Neural cell (in vitro differentiated cells): ENCODE results near the gene CHMP4B. TPM values are rescaled to one million over a fixed set of nuclear protein-coding genes. Genes with fewer than 3 reads are reported as not detected.

Experiments
- H2AFZ ChIP-seq: fragments of 200-600, 300-800 bp; sonication (generic), shearing (Covaris generic); 2 replicates; pipeline ENCODE4 v1.6.0; 2014; ENCODE audit warnings: low read depth, mild to moderate bottlenecking, antibody characterized with exemption, low read length, moderate library complexity
- H3F3A ChIP-seq: fragments of 200-600 bp; shearing (Covaris generic); 2 replicates; pipeline ENCODE4 v1.6.1; 2016; ENCODE audit warnings: mild to moderate bottlenecking, moderate library complexity, mixed read lengths, antibody characterized with exemption, low read length; ENCODE audit not compliant: insufficient read depth, poor library complexity, severe bottlenecking
- H3K27ac ChIP-seq: fragments of 200-600, 300-800 bp; sonication (generic), shearing (Covaris generic); 2 replicates; pipeline ENCODE4 v1.5.1; 2014; ENCODE audit warnings: mild to moderate bottlenecking, low read length, moderate library complexity
- H3K27me3 ChIP-seq: fragments of 300-800, 200-600 bp; sonication (generic), shearing (Covaris generic); 2 replicates; pipeline ENCODE4 v1.6.0; 2014; ENCODE audit warnings: mild to moderate bottlenecking, low read depth, low read length, moderate library complexity; ENCODE audit not compliant: insufficient read depth
- H3K36me3 ChIP-seq: fragments of 300-800, 200-600 bp; sonication (generic), shearing (Covaris generic); 2 replicates; pipeline ENCODE4 v1.5.1; 2014; ENCODE audit warnings: mild to moderate bottlenecking, antibody characterized with exemption, low read length, moderate library complexity; ENCODE audit not compliant: insufficient read depth
- H3K4me2 ChIP-seq: fragments of 300-800, 200-600 bp; sonication (generic), shearing (Covaris generic); 2 replicates; pipeline ENCODE4 v1.6.0; 2014; ENCODE audit warnings: mild to moderate bottlenecking, low read length
- H3K4me3 ChIP-seq: fragments of 300-800, 200-600 bp; sonication (generic), shearing (Covaris generic); 2 replicates; pipeline ENCODE4 v1.5.1; 2014; ENCODE audit warnings: mild to moderate bottlenecking, low read length, moderate library complexity
- H3K79me2 ChIP-seq: fragments of 200-600 bp; shearing (Covaris generic); replicated peaks from 2 replicates; pipeline ENCODE4 v1.6.0; 2014; ENCODE audit warnings: mild to moderate bottlenecking, low read length, moderate library complexity; ENCODE audit not compliant: insufficient read depth
- H3K9ac ChIP-seq: fragments of 300-800, 200-600 bp; sonication (generic), shearing (Covaris generic); 2 replicates; pipeline ENCODE4 v1.6.1; 2016; ENCODE audit warnings: mild to moderate bottlenecking, low read length, mixed read lengths
- H3K9me2 ChIP-seq: fragments of 200-600 bp; shearing (Covaris generic); 2 replicates; pipeline ENCODE4 v1.6.1; 2016; ENCODE audit warnings: mild to moderate bottlenecking, low read length, mixed read lengths; ENCODE audit not compliant: insufficient read depth
- H3K9me3 ChIP-seq: fragments of 200-600, 300-800 bp; sonication (generic), shearing (Covaris generic); 2 replicates; pipeline ENCODE4 v1.6.1; 2016; ENCODE audit warnings: mild to moderate bottlenecking, mixed run types, low read length, moderate library complexity, mixed read lengths
- H4K20me1 ChIP-seq: fragments of 200-600 bp; shearing (Covaris generic); 2 replicates; pipeline ENCODE4 v1.6.1; 2016; ENCODE audit warnings: mild to moderate bottlenecking, mixed run types; ENCODE audit not compliant: insufficient read depth
- CTCF ChIP-seq: fragments of 450-650 bp; IDR thresholded peaks from 2 replicates; pipeline ENCODE4 v1.5.1; 2014; ENCODE audit warnings: antibody characterized with exemption, mild to moderate bottlenecking, moderate library complexity; ENCODE audit not compliant: poor library complexity, severe bottlenecking
- EP300 ChIP-seq: fragments of 450-650 bp; conservative IDR thresholded peaks from 2 replicates; pipeline ENCODE4 v1.6.1; 2014; ENCODE audit warnings: antibody characterized with exemption, mild to moderate bottlenecking, moderate library complexity; ENCODE audit not compliant: poor library complexity, severe bottlenecking
- EZH2 ChIP-seq: fragments of 200-600, 300-800 bp; shearing (Covaris generic), sonication (generic); IDR thresholded peaks from 2 replicates; pipeline ENCODE4 v1.6.1; 2014; ENCODE audit warnings: antibody characterized with exemption, low read length, borderline replicate concordance, mild to moderate bottlenecking; ENCODE audit not compliant: insufficient read depth, poor library complexity, severe bottlenecking
- MXI1 ChIP-seq: fragments of 450-650 bp; conservative IDR thresholded peaks from 2 replicates; pipeline ENCODE4 v1.6.1; 2014; ENCODE audit warnings: antibody characterized with exemption, mild to moderate bottlenecking; ENCODE audit not compliant: poor library complexity, severe bottlenecking
- POLR2AphosphoS5 ChIP-seq: IDR thresholded peaks from 2 replicates; pipeline ENCODE4 v1.6.1; 2012
- RAD21 ChIP-seq: fragments of 450-650 bp; conservative IDR thresholded peaks from 2 replicates; pipeline ENCODE4 v1.6.1; 2014; ENCODE audit warnings: antibody characterized with exemption, mild to moderate bottlenecking, moderate library complexity
- REST ChIP-seq: IDR thresholded peaks from 2 replicates; pipeline ENCODE4 v1.6.1; 2012; ENCODE audit warnings: borderline replicate concordance
- SMC3 ChIP-seq: fragments of 450-650 bp; conservative IDR thresholded peaks from 2 replicates; pipeline ENCODE4 v1.6.1; 2014; ENCODE audit warnings: antibody characterized with exemption, mild to moderate bottlenecking, moderate library complexity; ENCODE audit not compliant: poor library complexity
- TAF1 ChIP-seq: IDR thresholded peaks from 2 replicates; pipeline ENCODE4 v1.6.1; 2012; ENCODE audit warnings: low read depth
- polyA plus RNA-seq: library from polyadenylated mRNA; depleted of rRNA; stranded (reverse); fragments of >200 nt; gene quantifications from 2 replicates; pipeline ENCODE4 v1.2.3, GENCODE V29; 2014

Gene CHMP4B
- polyA plus RNA-seq, 1 donor from 2014 or later = 83.8 TPM

GRCh38 chr20:33863440-33864323, 52.5 kb downstream of the CHMP4B start:
- no peaks in the 10 kb centered on the region for H4K20me1 ChIP-seq
- H3K9ac ChIP-seq = no peak overlapping the region
- no peak overlapping the region for H3K4me3 ChIP-seq
- H3K27me3 ChIP-seq = no peaks in the 10 kb centered on the region
- H2AFZ ChIP-seq = no peak overlapping the region
- H3K4me2 ChIP-seq = no peak overlapping the region
- no peaks in the 10 kb centered on the region for H3F3A ChIP-seq
- no peaks in the 10 kb centered on the region for H3K79me2 ChIP-seq
- H3K9me2 ChIP-seq = no peaks in the 10 kb centered on the region
- H3K27ac ChIP-seq = no peak overlapping the region
- TF ChIP-seq REST = no peak
- TF ChIP-seq CTCF = no peak
- TF ChIP-seq EP300 = no peak
- TF ChIP-seq TAF1 = no peak
- no peak for TF ChIP-seq POLR2AphosphoS5
- TF ChIP-seq MXI1 = no peak
- no peak for TF ChIP-seq EZH2
- TF ChIP-seq SMC3 = no peak
- no peak for TF ChIP-seq RAD21
- H3K9me3 ChIP-seq = no peaks in the 10 kb centered on the region
- no peaks in the 10 kb centered on the region for H3K36me3 ChIP-seq

- H3K9ac ChIP-seq = no peak overlapping the region
- H3K9me3 ChIP-seq = no peaks in the 10 kb centered on the region
- H3K4me2 ChIP-seq = no peak overlapping the region
- H3K36me3 ChIP-seq = no peaks in the 10 kb centered on the region
- no peak overlapping the region for H3K27ac ChIP-seq
- no peak for TF ChIP-seq TAF1
- no peak for TF ChIP-seq RAD21
- no peak for TF ChIP-seq EZH2
- TF ChIP-seq EP300 = no peak
- TF ChIP-seq SMC3 = no peak
- TF ChIP-seq REST = no peak
- TF ChIP-seq CTCF = no peak
- TF ChIP-seq POLR2AphosphoS5 = no peak
- no peak for TF ChIP-seq MXI1
- H3K79me2 ChIP-seq = no peaks in the 10 kb centered on the region
- H3K4me3 ChIP-seq = no peak overlapping the region
- H3K9me2 ChIP-seq = no peaks in the 10 kb centered on the region
- H2AFZ ChIP-seq = no peak overlapping the region
- no peaks in the 10 kb centered on the region for H3F3A ChIP-seq
- H4K20me1 ChIP-seq = no peaks in the 10 kb centered on the region
- no peaks in the 10 kb centered on the region for H3K27me3 ChIP-seq
Measured at GRCh38 chr20:33864324-33864963, 53.3 kb downstream of the CHMP4B start.
